ENCODE measurements around the gene CHRM3. TPM values are rescaled to one million over a fixed set of nuclear protein-coding genes. Genes with fewer than 3 reads are reported as not detected.

CHRM3 gene
- total RNA-seq, 1 donor from 2014 or later, result not detected

DNA sequence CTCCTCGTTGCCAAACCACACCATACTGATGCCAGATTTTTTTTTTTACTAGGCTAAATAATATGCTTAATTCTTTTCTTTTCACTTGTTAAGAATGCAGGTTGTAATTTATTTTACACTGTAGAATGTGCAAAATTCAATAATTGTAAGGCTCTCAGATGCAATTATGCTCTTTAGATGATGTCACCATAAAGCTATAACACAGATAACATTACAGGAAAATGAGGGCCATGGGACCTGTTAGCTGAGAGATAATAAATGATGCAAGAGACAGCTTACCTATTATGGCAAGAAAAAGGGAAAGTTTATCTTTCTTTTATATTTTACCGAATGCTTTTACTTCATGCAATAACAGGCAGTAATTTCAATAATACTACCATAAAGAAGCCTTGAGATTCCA lies 35.4 kb downstream of the CHRM3 start:
- Mint-ChIP-seq H3K36me3 (ENCODE audit: low read depth) (no peaks in the 10 kb centered on the region), H3K4me3 (ENCODE audit: low read depth) (no peak overlapping the region), H3K4me1 (ENCODE audit: low read depth) (no peaks in the 10 kb centered on the region), H3K27me3 (ENCODE audit: low read depth) (no peaks in the 10 kb centered on the region), H3K27ac (no peak overlapping the region), H3K9me3 (no peaks in the 10 kb centered on the region)
- intact Hi-C loops (cut with micrococcal nuclease), result no loop called here
- no peak for DNase-seq (ENCODE audit: low spot score)

DNA sequence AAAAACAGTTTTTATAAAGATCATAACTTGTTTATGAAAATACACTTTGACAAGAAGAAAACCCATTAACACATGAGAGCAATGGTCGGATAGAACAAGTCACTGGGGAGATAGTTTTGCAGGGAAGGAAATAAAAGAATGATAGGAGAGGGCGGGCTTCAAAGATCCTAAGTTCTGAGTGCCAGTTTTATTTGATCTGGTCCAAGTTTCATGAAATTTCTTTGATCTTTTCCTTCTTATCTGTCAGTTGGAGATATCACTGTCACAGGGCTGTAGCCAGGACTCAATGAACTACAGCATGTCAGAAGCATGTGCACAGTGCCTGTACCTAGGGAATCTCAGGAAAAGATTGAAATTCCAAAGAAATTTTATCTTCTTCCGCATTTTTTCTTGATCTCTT lies 36.5 kb downstream of the CHRM3 start:
- Mint-ChIP-seq H3K27ac (no peak overlapping the region), H3K4me1 (ENCODE audit: low read depth) (no peaks in the 10 kb centered on the region), H3K9me3 (no peaks in the 10 kb centered on the region), H3K4me3 (ENCODE audit: low read depth) (no peak overlapping the region), H3K36me3 (ENCODE audit: low read depth) (no peaks in the 10 kb centered on the region), H3K27me3 (ENCODE audit: low read depth) (no peaks in the 10 kb centered on the region)
- no peak for DNase-seq (ENCODE audit: low spot score)
- intact Hi-C loops (cut with micrococcal nuclease), result no loop called here

DNA sequence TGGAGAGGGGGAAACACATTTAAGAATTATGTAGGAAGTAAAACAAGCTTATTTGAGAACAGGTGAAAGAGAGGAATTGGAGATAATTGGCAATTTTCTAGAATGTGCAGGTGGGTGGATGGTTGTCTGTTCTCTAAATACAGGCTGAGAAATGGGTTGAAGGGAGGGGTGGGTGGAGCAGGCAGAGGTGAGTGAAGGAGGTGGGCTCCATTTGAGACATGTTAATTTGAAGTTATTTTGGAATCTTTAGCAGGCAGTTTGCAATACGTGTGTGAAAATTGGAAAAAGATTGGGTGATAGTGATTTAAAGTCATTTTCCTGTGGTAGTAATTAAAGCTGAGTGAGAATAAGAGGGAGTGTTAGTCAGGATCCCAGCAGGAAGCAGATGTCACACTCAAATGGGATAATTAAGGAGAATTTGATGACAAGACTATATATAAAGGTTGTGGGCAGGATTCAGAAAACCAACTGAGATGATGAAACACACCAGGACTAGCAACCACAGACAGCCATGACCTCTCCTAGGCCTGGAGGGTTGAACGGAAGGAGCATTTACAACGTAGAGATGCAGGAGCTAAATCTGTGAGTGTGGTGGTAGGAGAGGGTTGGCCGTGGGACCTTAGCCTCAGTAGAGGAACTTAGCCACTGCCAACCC lies 40.6 kb downstream of the CHRM3 start:
- no peaks in the 10 kb centered on the region for H3K4me1 Mint-ChIP-seq (ENCODE audit: low read depth)

DNA sequence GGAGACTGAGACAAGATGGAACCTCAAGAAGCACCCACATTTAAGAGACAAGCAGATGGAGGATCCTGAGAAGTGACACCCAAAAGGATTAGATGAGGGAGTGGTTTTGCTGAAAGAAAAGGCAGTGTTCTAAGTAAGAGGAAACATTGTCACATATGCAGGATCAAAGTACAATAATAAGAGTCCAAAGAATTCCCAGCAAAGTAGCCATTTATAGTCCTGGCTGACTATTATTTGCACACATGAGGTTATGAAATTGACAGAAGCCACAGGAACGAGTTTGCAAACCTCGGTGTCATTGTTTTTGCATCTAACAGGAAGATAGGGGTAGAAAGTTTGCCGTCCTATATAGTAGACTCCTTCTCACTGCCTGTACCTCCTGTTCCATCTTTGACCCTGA lies 41.3 kb downstream of the CHRM3 start:
- no peaks in the 10 kb centered on the region for H3K9me3 Mint-ChIP-seq

More for the DNA sequence above, 40.6 kb downstream of the CHRM3 start:
- no peaks in the 10 kb centered on the region for H3K27me3 Mint-ChIP-seq (ENCODE audit: low read depth)
- no peaks in the 10 kb centered on the region for H3K9me3 Mint-ChIP-seq
- DNase-seq (ENCODE audit: low spot score), result no peak
- H3K36me3 Mint-ChIP-seq (ENCODE audit: low read depth), result no peaks in the 10 kb centered on the region
- no peak overlapping the region for H3K4me3 Mint-ChIP-seq (ENCODE audit: low read depth)
- intact Hi-C loops (cut with micrococcal nuclease), result no loop called here
- H3K27ac Mint-ChIP-seq, result no peak overlapping the region

DNA sequence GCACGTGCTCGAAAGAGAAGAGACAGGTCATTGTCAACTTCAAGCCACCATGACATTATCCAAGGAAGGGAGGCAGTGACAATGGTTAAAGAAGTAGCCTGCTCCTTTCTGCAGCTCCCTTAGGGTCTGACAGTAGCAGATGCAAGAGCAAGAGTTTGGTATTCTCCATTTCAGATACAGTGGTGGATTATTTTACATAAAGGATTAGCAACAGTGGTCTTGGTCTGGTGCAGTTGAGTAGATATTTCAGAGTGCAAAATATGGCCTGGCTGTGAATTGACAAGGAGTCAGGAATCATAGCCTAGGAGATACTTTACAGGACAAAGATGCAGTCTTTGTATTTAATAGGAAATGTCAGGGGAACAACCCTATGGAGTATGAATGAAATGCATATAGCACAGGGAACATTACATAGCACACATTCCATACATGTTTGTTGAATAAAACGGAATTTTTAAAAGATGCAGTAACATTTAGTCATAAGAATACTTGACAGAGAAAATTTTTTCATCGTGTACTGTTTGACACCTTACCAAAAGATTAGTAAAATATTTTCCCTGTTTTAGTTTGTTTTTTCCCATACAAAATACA lies 41.8 kb downstream of the CHRM3 start:
- H3K9me3 Mint-ChIP-seq, result no peaks in the 10 kb centered on the region
- no peak overlapping the region for H3K27ac Mint-ChIP-seq
- H3K36me3 Mint-ChIP-seq (ENCODE audit: low read depth), result no peaks in the 10 kb centered on the region
- intact Hi-C loops (cut with micrococcal nuclease), result no loop called here
- H3K4me1 Mint-ChIP-seq (ENCODE audit: low read depth), result no peaks in the 10 kb centered on the region
- H3K27me3 Mint-ChIP-seq (ENCODE audit: low read depth), result no peaks in the 10 kb centered on the region
- H3K4me3 Mint-ChIP-seq (ENCODE audit: low read depth), result no peak overlapping the region
- no peak for DNase-seq (ENCODE audit: low spot score)

More for the DNA sequence above, 41.3 kb downstream of the CHRM3 start:
- no peak for DNase-seq (ENCODE audit: low spot score)
- Mint-ChIP-seq H3K27ac (no peak overlapping the region), H3K4me3 (ENCODE audit: low read depth) (no peak overlapping the region), H3K4me1 (ENCODE audit: low read depth) (no peaks in the 10 kb centered on the region), H3K27me3 (ENCODE audit: low read depth) (no peaks in the 10 kb centered on the region), H3K36me3 (ENCODE audit: low read depth) (no peaks in the 10 kb centered on the region)
- intact Hi-C loops (cut with micrococcal nuclease), result no loop called here

DNA sequence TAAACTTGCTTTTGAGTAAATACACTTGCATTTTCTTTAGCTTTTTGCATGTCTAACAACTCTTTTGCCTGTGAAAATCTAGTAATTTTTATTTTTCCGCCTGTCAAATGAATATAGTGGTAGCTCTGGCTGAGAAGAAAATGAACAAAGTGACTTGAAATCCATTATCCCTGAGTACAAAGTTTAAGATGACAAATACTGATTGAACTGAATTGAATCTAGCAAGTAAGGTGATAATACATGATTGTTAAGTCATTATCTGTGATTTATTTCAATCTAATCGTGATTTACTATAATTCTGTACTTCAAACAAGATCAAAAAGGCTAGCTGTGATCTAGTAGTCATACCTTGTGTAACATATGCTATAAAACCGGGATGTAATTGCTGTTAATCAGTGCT lies 42.8 kb downstream of the CHRM3 start:
- no peaks in the 10 kb centered on the region for H3K27me3 Mint-ChIP-seq (ENCODE audit: low read depth)
- H3K36me3 Mint-ChIP-seq (ENCODE audit: low read depth), result no peaks in the 10 kb centered on the region
- intact Hi-C loops (cut with micrococcal nuclease), result no loop called here
- DNase-seq (ENCODE audit: low spot score), result no peak
- H3K4me3 Mint-ChIP-seq (ENCODE audit: low read depth), result no peak overlapping the region
- no peaks in the 10 kb centered on the region for H3K4me1 Mint-ChIP-seq (ENCODE audit: low read depth)
- H3K27ac Mint-ChIP-seq, result no peak overlapping the region
- no peaks in the 10 kb centered on the region for H3K9me3 Mint-ChIP-seq

DNA sequence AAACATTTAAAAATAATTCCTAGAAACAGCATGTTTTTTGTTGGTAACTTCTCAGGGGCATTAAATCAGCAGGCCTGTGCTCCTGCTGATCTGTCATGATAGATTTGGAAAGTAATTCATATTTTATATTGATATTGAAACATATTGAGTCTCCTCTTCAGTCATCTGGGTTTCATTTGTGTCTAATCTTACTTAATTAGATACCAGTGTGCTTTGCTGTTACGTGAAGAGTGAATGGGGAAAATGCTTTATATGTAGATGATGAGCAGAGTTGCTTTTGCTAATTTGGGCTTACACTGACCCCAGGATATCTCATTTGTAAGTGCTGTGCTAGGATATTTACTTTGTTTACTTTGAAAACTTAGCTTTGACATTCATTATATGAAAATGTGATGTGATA lies 45.9 kb downstream of the CHRM3 start:
- no peaks in the 10 kb centered on the region for H3K9me3 Mint-ChIP-seq
- no peak for DNase-seq (ENCODE audit: low spot score)
- no peaks in the 10 kb centered on the region for H3K4me1 Mint-ChIP-seq (ENCODE audit: low read depth)
- intact Hi-C loops (cut with micrococcal nuclease), result no loop called here
- no peaks in the 10 kb centered on the region for H3K36me3 Mint-ChIP-seq (ENCODE audit: low read depth)
- no peaks in the 10 kb centered on the region for H3K27me3 Mint-ChIP-seq (ENCODE audit: low read depth)
- H3K27ac Mint-ChIP-seq, result no peak overlapping the region
- no peak overlapping the region for H3K4me3 Mint-ChIP-seq (ENCODE audit: low read depth)

DNA sequence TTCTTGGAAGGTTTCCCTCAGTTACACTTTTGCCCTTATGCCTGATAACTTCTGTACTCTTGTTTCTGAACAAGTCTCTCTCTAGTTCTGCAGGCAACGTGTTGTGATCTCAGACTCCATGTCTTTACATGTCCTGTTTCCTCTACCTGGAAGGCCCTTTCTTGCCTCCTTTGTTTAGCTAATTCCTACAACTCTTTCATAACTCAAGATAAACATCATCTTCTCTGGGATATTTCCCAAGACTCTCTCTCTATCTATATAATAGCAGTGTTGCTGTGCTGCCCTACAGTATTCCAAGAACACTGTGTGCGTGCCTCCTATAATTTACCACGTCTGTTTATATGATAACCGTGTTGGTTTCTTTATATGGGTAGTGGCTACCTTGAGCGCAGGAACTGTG lies 47.8 kb downstream of the CHRM3 start:
- no peak for DNase-seq (ENCODE audit: low spot score)
- Mint-ChIP-seq H3K4me3 (ENCODE audit: low read depth) (no peak overlapping the region), H3K27me3 (ENCODE audit: low read depth) (no peaks in the 10 kb centered on the region), H3K27ac (no peak overlapping the region), H3K9me3 (no peaks in the 10 kb centered on the region), H3K4me1 (ENCODE audit: low read depth) (no peaks in the 10 kb centered on the region), H3K36me3 (ENCODE audit: low read depth) (no peaks in the 10 kb centered on the region)
- intact Hi-C loops (cut with micrococcal nuclease), result no loop called here
